Stimulated activated naive CD8-positive, alpha-beta T cell treated with anti-CD3 and anti-CD28 coated beads, Interleukin-15, Interleukin-2, amounts not matched to agents 100 ng/mL and 50 ng/mL, for 24 hours (primary cell): Measurements from ENCODE around the gene CD96.
"Not testable (repeated sequence)": the region's sequence is repeated elsewhere in the genome, so short reads cannot be mapped to it uniquely, and the experiment has no call there.

Experiments used
- H3K27ac Mint-ChIP-seq: one replicate; pipeline ENCODE4 v1.8.0; 2021; ENCODE audit warnings: mild to moderate bottlenecking, mixed read lengths
- H3K27me3 Mint-ChIP-seq: one replicate; pipeline ENCODE4 v1.8.0; 2021; ENCODE audit warnings: mixed read lengths
- H3K36me3 Mint-ChIP-seq: one replicate; pipeline ENCODE4 v1.8.0; 2021; ENCODE audit warnings: low read depth, mixed read lengths
- H3K4me1 Mint-ChIP-seq: one replicate; pipeline ENCODE4 v1.8.0; 2021; ENCODE audit warnings: low read depth, mixed read lengths
- H3K4me3 Mint-ChIP-seq: one replicate; pipeline ENCODE4 v1.8.0; 2021; ENCODE audit warnings: mild to moderate bottlenecking, mixed read lengths
- H3K9me3 Mint-ChIP-seq: one replicate; pipeline ENCODE4 v1.8.0; 2021; ENCODE audit warnings: mixed read lengths

CD96 gene

GRCh38 chr3:111610612-111611054 lies 68.6 kb downstream of the CD96 start:
- H3K9me3 Mint-ChIP-seq: peaks cover 4% of the 10 kb centered on the region
- H3K27me3 Mint-ChIP-seq: no peaks in the 10 kb centered on the region
- H3K36me3 Mint-ChIP-seq: peaks cover 87% of the 10 kb centered on the region
- H3K4me3 Mint-ChIP-seq: peak overlapping the region; percentile 85
- peaks cover 100% of the 10 kb centered on the region for H3K4me1 Mint-ChIP-seq
- peak overlapping the region; percentile 98 for H3K27ac Mint-ChIP-seq

GRCh38 chr3:111613294-111613693 lies 71.3 kb downstream of the CD96 start:
- Mint-ChIP-seq H3K4me3 (peak overlapping the region; percentile 85), H3K36me3 (peaks cover 72% of the 10 kb centered on the region), H3K27me3 (no peaks in the 10 kb centered on the region), H3K27ac (peak overlapping the region; percentile 98), H3K4me1 (peaks cover 100% of the 10 kb centered on the region), H3K9me3 (peaks cover 4% of the 10 kb centered on the region)

GRCh38 chr3:111615880-111616279 lies 73.9 kb downstream of the CD96 start:
- Mint-ChIP-seq H3K9me3 (no peaks in the 10 kb centered on the region), H3K27me3 (no peaks in the 10 kb centered on the region), H3K27ac (peak overlapping the region; percentile 98), H3K4me3 (peak overlapping the region; percentile 63), H3K36me3 (peaks cover 51% of the 10 kb centered on the region), H3K4me1 (peaks cover 93% of the 10 kb centered on the region)

GRCh38 chr3:111616417-111617105 lies 74.6 kb downstream of the CD96 start:
- H3K27me3 Mint-ChIP-seq: no peaks in the 10 kb centered on the region
- H3K9me3 Mint-ChIP-seq: no peaks in the 10 kb centered on the region
- H3K4me1 Mint-ChIP-seq: peaks cover 89% of the 10 kb centered on the region
- peaks cover 44% of the 10 kb centered on the region for H3K36me3 Mint-ChIP-seq
- H3K4me3 Mint-ChIP-seq: peak overlapping the region; percentile 28
- H3K27ac Mint-ChIP-seq: peak overlapping the region; percentile 98

GRCh38 chr3:111617406-111617805 lies 75.4 kb downstream of the CD96 start:
- Mint-ChIP-seq H3K4me3 (no peak overlapping the region), H3K36me3 (peaks cover 35% of the 10 kb centered on the region), H3K4me1 (peaks cover 83% of the 10 kb centered on the region), H3K27me3 (no peaks in the 10 kb centered on the region), H3K27ac (peak overlapping the region; percentile 98), H3K9me3 (no peaks in the 10 kb centered on the region)

- peak overlapping the region; percentile 19 for H3K4me3 Mint-ChIP-seq
- no peaks in the 10 kb centered on the region for H3K27me3 Mint-ChIP-seq
- H3K27ac Mint-ChIP-seq: peak overlapping the region; percentile 98
- H3K36me3 Mint-ChIP-seq: peaks cover 29% of the 10 kb centered on the region
- H3K9me3 Mint-ChIP-seq: no peaks in the 10 kb centered on the region
- H3K4me1 Mint-ChIP-seq: peaks cover 77% of the 10 kb centered on the region
Observed at GRCh38 chr3:111617912-111618601, 76.1 kb downstream of the CD96 start.

- no peaks in the 10 kb centered on the region for H3K9me3 Mint-ChIP-seq
- peaks cover 20% of the 10 kb centered on the region for H3K36me3 Mint-ChIP-seq
- H3K4me3 Mint-ChIP-seq: no peak overlapping the region
- peaks cover 68% of the 10 kb centered on the region for H3K4me1 Mint-ChIP-seq
- no peaks in the 10 kb centered on the region for H3K27me3 Mint-ChIP-seq
- peak overlapping the region; percentile 58 for H3K27ac Mint-ChIP-seq
Observed at GRCh38 chr3:111618945-111619344, 76.9 kb downstream of the CD96 start.

GRCh38 chr3:111619833-111620232 lies 77.8 kb downstream of the CD96 start:
- H3K27me3 Mint-ChIP-seq: no peaks in the 10 kb centered on the region
- no peak overlapping the region for H3K4me3 Mint-ChIP-seq
- no peak overlapping the region for H3K27ac Mint-ChIP-seq
- no peaks in the 10 kb centered on the region for H3K9me3 Mint-ChIP-seq
- peaks cover 66% of the 10 kb centered on the region for H3K4me1 Mint-ChIP-seq
- peaks cover 20% of the 10 kb centered on the region for H3K36me3 Mint-ChIP-seq

GRCh38 chr3:111621535-111621934 lies 79.5 kb downstream of the CD96 start:
- Mint-ChIP-seq H3K9me3 (no peaks in the 10 kb centered on the region), H3K36me3 (peaks cover 19% of the 10 kb centered on the region), H3K27me3 (no peaks in the 10 kb centered on the region), H3K4me1 (peaks cover 50% of the 10 kb centered on the region), H3K4me3 (no peak overlapping the region), H3K27ac (no peak overlapping the region)

GRCh38 chr3:111627092-111627491 lies 85.1 kb downstream of the CD96 start:
- H3K4me1 Mint-ChIP-seq: peaks cover 15% of the 10 kb centered on the region
- peaks cover 6% of the 10 kb centered on the region for H3K9me3 Mint-ChIP-seq
- peaks cover 52% of the 10 kb centered on the region for H3K36me3 Mint-ChIP-seq
- no peaks in the 10 kb centered on the region for H3K27me3 Mint-ChIP-seq
- H3K27ac Mint-ChIP-seq: peak overlapping the region; percentile 34
- H3K4me3 Mint-ChIP-seq: no peak overlapping the region

GRCh38 chr3:111629018-111629417 lies 87.0 kb downstream of the CD96 start:
- Mint-ChIP-seq H3K36me3 (peaks cover 53% of the 10 kb centered on the region), H3K4me1 (peaks cover 15% of the 10 kb centered on the region)
- H3K27ac Mint-ChIP-seq, H3K27me3 Mint-ChIP-seq, H3K9me3 Mint-ChIP-seq, H3K4me3 Mint-ChIP-seq: not testable (repeated sequence)

- not testable (repeated sequence) for H3K9me3 Mint-ChIP-seq, H3K4me1 Mint-ChIP-seq, H3K4me3 Mint-ChIP-seq, H3K27me3 Mint-ChIP-seq, H3K27ac Mint-ChIP-seq
- peaks cover 41% of the 10 kb centered on the region for H3K36me3 Mint-ChIP-seq
Observed at GRCh38 chr3:111630638-111631037, 88.6 kb downstream of the CD96 start.

GRCh38 chr3:111635403-111635802 lies 93.4 kb downstream of the CD96 start:
- Mint-ChIP-seq H3K36me3 (peaks cover 43% of the 10 kb centered on the region), H3K27ac (no peak overlapping the region), H3K27me3 (no peaks in the 10 kb centered on the region), H3K9me3 (peaks cover 7% of the 10 kb centered on the region), H3K4me1 (no peaks in the 10 kb centered on the region), H3K4me3 (no peak overlapping the region)

- H3K9me3 Mint-ChIP-seq: peaks cover 14% of the 10 kb centered on the region
- H3K4me3 Mint-ChIP-seq: no peak overlapping the region
- H3K4me1 Mint-ChIP-seq: no peaks in the 10 kb centered on the region
- H3K27ac Mint-ChIP-seq: no peak overlapping the region
- no peaks in the 10 kb centered on the region for H3K27me3 Mint-ChIP-seq
- H3K36me3 Mint-ChIP-seq: peaks cover 47% of the 10 kb centered on the region
Observed at GRCh38 chr3:111636366-111636885, 94.4 kb downstream of the CD96 start.

- Mint-ChIP-seq H3K27me3 (no peaks in the 10 kb centered on the region), H3K27ac (no peak overlapping the region)
Observed at GRCh38 chr3:111639316-111639715, 97.3 kb downstream of the CD96 start.

More at GRCh38 chr3:111639316-111639715, 97.3 kb downstream of the CD96 start:
- Mint-ChIP-seq H3K36me3 (peaks cover 64% of the 10 kb centered on the region), H3K9me3 (peaks cover 17% of the 10 kb centered on the region), H3K4me3 (no peak overlapping the region), H3K4me1 (no peaks in the 10 kb centered on the region)
